ENCODE results near the gene KIF17. TPM values are rescaled to one million over a fixed set of nuclear protein-coding genes. Genes with fewer than 3 reads are reported as not detected.

Gene KIF17
- total RNA-seq, 1 experiment from 2014 or later, result 2.4 TPM

DNA sequence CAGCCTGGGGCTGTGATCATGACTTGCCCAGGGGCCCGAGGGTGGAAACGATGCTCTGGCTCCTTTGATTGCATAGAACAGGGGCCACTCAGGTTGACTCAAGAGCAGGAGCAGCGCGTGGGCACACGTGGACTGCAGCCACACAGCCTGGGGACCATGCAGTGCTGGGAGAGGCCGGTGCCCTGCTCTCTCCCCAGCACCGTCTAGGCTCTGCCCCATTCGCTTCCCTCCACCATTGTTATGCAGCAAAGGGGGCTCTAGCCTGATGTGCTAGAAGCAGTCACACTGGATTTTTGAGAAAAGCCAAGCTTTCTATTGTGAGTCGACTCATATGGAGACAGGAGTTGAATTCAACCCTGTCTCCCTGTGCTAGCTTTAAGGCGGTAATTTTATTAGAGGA lies 75.8 kb downstream of the KIF17 start:
- DNase-seq (ENCODE audit: low read depth, low spot score) (no peak), ATAC-seq (no peak)
- H3K4me1 ChIP-seq (ENCODE audit: control insufficient read depth in 1 of 2, insufficient read depth in 2 of 2, low read length in 2 of 2), result no peaks in the 10 kb centered on the region
- H2AFZ ChIP-seq (ENCODE audit: low read depth, low read length, poor library complexity, severe bottlenecking), result no peak overlapping the region
- no TSS peak for BruUV-seq (replicated peaks)
- CTCF ChIA-PET, result interaction anchor here (0.7 to 1.6 kb wide), 2 partner anchors 9 to 67 kb away, joined by 3 to 5 read pairs; partner anchors contain the start of gene PINK1
- POLR2A ChIA-PET, result no interaction called here
- H3K9me2 ChIP-seq (ENCODE audit: insufficient read depth), result no peaks in the 10 kb centered on the region
- H3K9ac ChIP-seq (ENCODE audit: low read length), result no peak overlapping the region
- no peaks in the 10 kb centered on the region for H3K79me2 ChIP-seq (ENCODE audit: insufficient read depth, low read length)
- peaks cover 0 to 2% of the 10 kb centered on the region in 2 experiments; a peak in 1 of 4 replicates for H3K36me3 ChIP-seq (ENCODE audit: control insufficient read depth in 1 of 2, insufficient read depth in 2 of 2, low read length in 2 of 2)
- no peak for TF ChIP-seq POLR2A (IDR thresholded peaks at IDR 0.05; ENCODE audit: borderline replicate concordance, extremely low read depth, insufficient read depth, insufficient read length)
- no peak for TF ChIP-seq TCF7L2 (IDR thresholded peaks at IDR 0.05; ENCODE audit: borderline replicate concordance, extremely low read depth, insufficient read depth, insufficient read length)
- no peak for TF ChIP-seq CEBPB (IDR thresholded peaks at IDR 0.05; ENCODE audit: low read depth)
- no peak for TF ChIP-seq SP1 (IDR thresholded peaks at IDR 0.05; ENCODE audit: low read depth)
- no peak for TF ChIP-seq EZH2phosphoT487 (IDR thresholded peaks at IDR 0.05; ENCODE audit: borderline replicate concordance)
- TF ChIP-seq, protein P1, sequence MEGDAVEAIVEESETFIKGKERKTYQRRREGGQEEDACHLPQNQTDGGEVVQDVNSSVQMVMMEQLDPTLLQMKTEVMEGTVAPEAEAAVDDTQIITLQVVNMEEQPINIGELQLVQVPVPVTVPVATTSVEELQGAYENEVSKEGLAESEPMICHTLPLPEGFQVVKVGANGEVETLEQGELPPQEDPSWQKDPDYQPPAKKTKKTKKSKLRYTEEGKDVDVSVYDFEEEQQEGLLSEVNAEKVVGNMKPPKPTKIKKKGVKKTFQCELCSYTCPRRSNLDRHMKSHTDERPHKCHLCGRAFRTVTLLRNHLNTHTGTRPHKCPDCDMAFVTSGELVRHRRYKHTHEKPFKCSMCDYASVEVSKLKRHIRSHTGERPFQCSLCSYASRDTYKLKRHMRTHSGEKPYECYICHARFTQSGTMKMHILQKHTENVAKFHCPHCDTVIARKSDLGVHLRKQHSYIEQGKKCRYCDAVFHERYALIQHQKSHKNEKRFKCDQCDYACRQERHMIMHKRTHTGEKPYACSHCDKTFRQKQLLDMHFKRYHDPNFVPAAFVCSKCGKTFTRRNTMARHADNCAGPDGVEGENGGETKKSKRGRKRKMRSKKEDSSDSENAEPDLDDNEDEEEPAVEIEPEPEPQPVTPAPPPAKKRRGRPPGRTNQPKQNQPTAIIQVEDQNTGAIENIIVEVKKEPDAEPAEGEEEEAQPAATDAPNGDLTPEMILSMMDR (IDR thresholded peaks at IDR 0.05 in 2 of 3, conservative IDR thresholded peaks at IDR 0.05 in 1 of 3; ENCODE audit: borderline replicate concordance in 1 of 3, insufficient read depth in 1 of 3, low read depth in 2 of 3, low read length in 2 of 3), result no peak
- no peak for TF ChIP-seq FOSL1 (IDR thresholded peaks at IDR 0.05; ENCODE audit: low read depth)
- TF ChIP-seq EGR1 (IDR thresholded peaks at IDR 0.05; ENCODE audit: low read depth), result no peak
- TF ChIP-seq, protein P2, sequence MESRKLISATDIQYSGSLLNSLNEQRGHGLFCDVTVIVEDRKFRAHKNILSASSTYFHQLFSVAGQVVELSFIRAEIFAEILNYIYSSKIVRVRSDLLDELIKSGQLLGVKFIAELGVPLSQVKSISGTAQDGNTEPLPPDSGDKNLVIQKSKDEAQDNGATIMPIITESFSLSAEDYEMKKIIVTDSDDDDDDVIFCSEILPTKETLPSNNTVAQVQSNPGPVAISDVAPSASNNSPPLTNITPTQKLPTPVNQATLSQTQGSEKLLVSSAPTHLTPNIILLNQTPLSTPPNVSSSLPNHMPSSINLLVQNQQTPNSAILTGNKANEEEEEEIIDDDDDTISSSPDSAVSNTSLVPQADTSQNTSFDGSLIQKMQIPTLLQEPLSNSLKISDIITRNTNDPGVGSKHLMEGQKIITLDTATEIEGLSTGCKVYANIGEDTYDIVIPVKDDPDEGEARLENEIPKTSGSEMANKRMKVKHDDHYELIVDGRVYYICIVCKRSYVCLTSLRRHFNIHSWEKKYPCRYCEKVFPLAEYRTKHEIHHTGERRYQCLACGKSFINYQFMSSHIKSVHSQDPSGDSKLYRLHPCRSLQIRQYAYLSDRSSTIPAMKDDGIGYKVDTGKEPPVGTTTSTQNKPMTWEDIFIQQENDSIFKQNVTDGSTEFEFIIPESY (IDR thresholded peaks at IDR 0.05; ENCODE audit: extremely low read depth, insufficient replicate concordance, low read length), result no peak
- no peak for TF ChIP-seq ZNF274 (IDR thresholded peaks at IDR 0.05; ENCODE audit: low read depth, low read length)
- no peak for TF ChIP-seq SRF (IDR thresholded peaks at IDR 0.05; ENCODE audit: low read depth)
- TF ChIP-seq, protein P3, sequence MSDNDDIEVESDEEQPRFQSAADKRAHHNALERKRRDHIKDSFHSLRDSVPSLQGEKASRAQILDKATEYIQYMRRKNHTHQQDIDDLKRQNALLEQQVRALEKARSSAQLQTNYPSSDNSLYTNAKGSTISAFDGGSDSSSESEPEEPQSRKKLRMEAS (IDR thresholded peaks at IDR 0.05), result no peak
- no peak for TF ChIP-seq RAD21 (IDR thresholded peaks at IDR 0.05; ENCODE audit: low read depth)
- TF ChIP-seq CBX3 (IDR thresholded peaks at IDR 0.05; ENCODE audit: low read depth), result no peak
- TF ChIP-seq SIN3A (IDR thresholded peaks at IDR 0.05; ENCODE audit: low read depth), result no peak
- TF ChIP-seq ELF1 (IDR thresholded peaks at IDR 0.05; ENCODE audit: borderline replicate concordance, low read depth), result no peak
- TF ChIP-seq, protein P4, sequence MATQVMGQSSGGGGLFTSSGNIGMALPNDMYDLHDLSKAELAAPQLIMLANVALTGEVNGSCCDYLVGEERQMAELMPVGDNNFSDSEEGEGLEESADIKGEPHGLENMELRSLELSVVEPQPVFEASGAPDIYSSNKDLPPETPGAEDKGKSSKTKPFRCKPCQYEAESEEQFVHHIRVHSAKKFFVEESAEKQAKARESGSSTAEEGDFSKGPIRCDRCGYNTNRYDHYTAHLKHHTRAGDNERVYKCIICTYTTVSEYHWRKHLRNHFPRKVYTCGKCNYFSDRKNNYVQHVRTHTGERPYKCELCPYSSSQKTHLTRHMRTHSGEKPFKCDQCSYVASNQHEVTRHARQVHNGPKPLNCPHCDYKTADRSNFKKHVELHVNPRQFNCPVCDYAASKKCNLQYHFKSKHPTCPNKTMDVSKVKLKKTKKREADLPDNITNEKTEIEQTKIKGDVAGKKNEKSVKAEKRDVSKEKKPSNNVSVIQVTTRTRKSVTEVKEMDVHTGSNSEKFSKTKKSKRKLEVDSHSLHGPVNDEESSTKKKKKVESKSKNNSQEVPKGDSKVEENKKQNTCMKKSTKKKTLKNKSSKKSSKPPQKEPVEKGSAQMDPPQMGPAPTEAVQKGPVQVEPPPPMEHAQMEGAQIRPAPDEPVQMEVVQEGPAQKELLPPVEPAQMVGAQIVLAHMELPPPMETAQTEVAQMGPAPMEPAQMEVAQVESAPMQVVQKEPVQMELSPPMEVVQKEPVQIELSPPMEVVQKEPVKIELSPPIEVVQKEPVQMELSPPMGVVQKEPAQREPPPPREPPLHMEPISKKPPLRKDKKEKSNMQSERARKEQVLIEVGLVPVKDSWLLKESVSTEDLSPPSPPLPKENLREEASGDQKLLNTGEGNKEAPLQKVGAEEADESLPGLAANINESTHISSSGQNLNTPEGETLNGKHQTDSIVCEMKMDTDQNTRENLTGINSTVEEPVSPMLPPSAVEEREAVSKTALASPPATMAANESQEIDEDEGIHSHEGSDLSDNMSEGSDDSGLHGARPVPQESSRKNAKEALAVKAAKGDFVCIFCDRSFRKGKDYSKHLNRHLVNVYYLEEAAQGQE (IDR thresholded peaks at IDR 0.05; ENCODE audit: low read depth), result no peak
- TF ChIP-seq YY1 (IDR thresholded peaks at IDR 0.05; ENCODE audit: extremely low read depth, insufficient replicate concordance, low read depth, low read length), result no peak
- H3K27me3 ChIP-seq (ENCODE audit: insufficient read depth, low read length), result no peaks in the 10 kb centered on the region
- no peak overlapping the region for H3K4me2 ChIP-seq (ENCODE audit: low read length)
- no peak overlapping the region for H3K27ac ChIP-seq (ENCODE audit: low read depth, low read length)
- intact Hi-C loops (cut with micrococcal nuclease), result loop anchor here (2.0 kb wide), 1 partner anchor 67 kb away; no protein-coding TSS in a partner anchor
- no peak overlapping the region for H3K4me3 ChIP-seq (replicated peaks in 1 of 2; ENCODE audit: low read depth in 1 of 2, low read length in 2 of 2)
- RAD21 ChIA-PET (ENCODE audit: low non-redundant PET in 1 of 2, low total read pairs in 2 of 2, uncharacterized antibody in 2 of 2, unreplicated experiment in 2 of 2), result no interaction called here
- no peaks in the 10 kb centered on the region for H4K20me1 ChIP-seq (ENCODE audit: insufficient read depth)
- no peaks in the 10 kb centered on the region for H3K9me3 ChIP-seq (ENCODE audit: control insufficient read depth in 1 of 2, insufficient read depth in 1 of 2, low read depth in 1 of 2, low read length in 2 of 2)

Data from HCT116 (cell line).